ENCODE results near the gene S100A2. TPM values are rescaled to one million over a fixed set of nuclear protein-coding genes. Genes with fewer than 3 reads are reported as not detected.

Gene S100A2
- total RNA-seq, 1 experiment from 2014 or later, result 147 TPM

DNA sequence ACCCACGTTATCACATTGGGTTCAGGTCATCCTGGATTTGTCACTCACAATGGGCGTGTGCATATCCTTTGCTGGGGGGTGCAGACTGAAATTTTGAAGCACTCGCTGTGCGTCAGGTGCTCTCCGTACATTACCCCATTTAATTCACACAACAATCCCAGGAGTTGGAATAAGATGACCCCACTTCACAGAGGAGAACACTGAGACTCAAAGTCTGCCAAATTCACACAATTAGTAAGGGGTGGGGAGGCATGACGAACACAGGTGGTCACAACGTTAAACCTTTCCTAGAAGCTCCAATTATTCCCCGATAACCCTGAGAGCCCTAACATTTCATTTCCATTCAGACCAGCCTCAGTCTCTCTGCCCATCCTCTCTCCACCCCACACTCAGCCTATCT, 3.8 kb upstream of the S100A2 start:
- Histone ChIP-seq H3K4me2 (no peak overlapping the region), H3K4me3 (no peak overlapping the region), H3K36me3 (ENCODE audit: low read depth) (no peaks in the 10 kb centered on the region), H3K4me1 (replicated peaks; ENCODE audit: insufficient read depth) (peaks cover 59% of the 10 kb centered on the region), H3K27ac (no peak overlapping the region), H2AFZ (no peak overlapping the region), H3K79me2 (ENCODE audit: low read depth) (no peaks in the 10 kb centered on the region), H4K20me1 (ENCODE audit: insufficient read depth) (no peaks in the 10 kb centered on the region), H3K9me2 (ENCODE audit: insufficient read depth) (no peaks in the 10 kb centered on the region), H3K9me3 (ENCODE audit: insufficient read depth, low read depth) (no peaks in the 10 kb centered on the region), H3K27me3 (ENCODE audit: insufficient read depth, low read depth) (no peaks in the 10 kb centered on the region), H3F3A (ENCODE audit: insufficient read depth, low read depth) (peaks cover 46% of the 10 kb centered on the region)
- no peak for DNase-seq
- TF ChIP-seq EZH2 (IDR thresholded peaks at IDR 0.05; ENCODE audit: low read depth), result no peak
- TF ChIP-seq, protein P1, sequence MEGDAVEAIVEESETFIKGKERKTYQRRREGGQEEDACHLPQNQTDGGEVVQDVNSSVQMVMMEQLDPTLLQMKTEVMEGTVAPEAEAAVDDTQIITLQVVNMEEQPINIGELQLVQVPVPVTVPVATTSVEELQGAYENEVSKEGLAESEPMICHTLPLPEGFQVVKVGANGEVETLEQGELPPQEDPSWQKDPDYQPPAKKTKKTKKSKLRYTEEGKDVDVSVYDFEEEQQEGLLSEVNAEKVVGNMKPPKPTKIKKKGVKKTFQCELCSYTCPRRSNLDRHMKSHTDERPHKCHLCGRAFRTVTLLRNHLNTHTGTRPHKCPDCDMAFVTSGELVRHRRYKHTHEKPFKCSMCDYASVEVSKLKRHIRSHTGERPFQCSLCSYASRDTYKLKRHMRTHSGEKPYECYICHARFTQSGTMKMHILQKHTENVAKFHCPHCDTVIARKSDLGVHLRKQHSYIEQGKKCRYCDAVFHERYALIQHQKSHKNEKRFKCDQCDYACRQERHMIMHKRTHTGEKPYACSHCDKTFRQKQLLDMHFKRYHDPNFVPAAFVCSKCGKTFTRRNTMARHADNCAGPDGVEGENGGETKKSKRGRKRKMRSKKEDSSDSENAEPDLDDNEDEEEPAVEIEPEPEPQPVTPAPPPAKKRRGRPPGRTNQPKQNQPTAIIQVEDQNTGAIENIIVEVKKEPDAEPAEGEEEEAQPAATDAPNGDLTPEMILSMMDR (conservative IDR thresholded peaks at IDR 0.05), result no peak
- POLR2A ChIA-PET (ENCODE audit: unreplicated experiment), result no interaction called here
- intact Hi-C loops (cut with micrococcal nuclease; ENCODE audit: unreplicated experiment), result loop anchor here (2.0 to 10.0 kb wide), 4 partner anchors 217 to 613 kb away; partner anchors contain the start of genes CREB3L4, RAB13 and SLC39A1
- no TSS peak for BruUV-seq (replicated peaks)
- CTCF ChIA-PET, result interaction anchor here (2.9 kb wide), 1 partner anchor 58 kb away, joined by 10 read pairs; the partner anchor contains the start of gene S100A13

DNA sequence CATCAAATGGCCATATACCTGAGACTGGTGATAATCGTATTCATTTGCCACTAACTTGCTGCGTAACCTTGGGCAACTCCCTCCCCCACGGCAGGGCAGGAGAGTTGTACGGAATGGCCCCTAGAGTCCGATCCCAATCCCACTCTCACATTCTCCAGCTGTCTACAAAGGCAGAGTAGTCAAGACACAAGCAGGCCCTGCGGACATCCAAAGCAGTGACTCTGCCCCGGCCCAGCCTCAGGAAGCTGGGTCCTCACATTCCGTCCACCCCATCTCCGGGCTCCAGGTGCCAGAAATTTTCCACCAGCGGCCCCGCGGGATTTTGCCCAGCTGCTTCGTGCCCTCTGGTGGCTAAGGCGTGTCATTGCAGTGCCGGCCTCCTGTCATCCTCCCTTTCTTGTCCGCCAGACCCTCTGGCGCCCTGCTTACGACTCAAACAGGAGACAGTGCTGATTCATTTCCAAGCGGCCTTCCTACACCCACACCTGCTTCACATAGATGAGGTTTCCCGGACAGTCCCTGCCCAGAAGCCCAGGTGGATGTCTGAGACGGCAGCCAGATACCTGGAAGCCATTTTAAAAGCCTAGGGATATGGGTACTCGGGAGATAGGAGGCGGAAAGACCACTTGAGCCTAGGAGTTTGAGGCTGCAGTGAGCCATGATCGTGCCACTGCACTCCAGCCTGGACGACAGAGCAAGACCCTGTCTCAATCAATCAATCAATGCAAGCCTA, 2.9 kb upstream of the S100A2 start:
- peak overlapping the region; percentile 72 for H3K4me2 ChIP-seq
- H2AFZ ChIP-seq, result peak overlapping the region; percentile 76
- ChIA-PET CTCF (interaction anchor here (0.6 to 2.9 kb wide), 9 partner anchors 19 to 211 kb away, joined by 3 to 13 read pairs (median 10); partner anchors contain the start of genes S100A13, S100A5, S100A6 and S100A9), POLR2A (ENCODE audit: unreplicated experiment) (interaction anchor here (0.6 to 1.7 kb wide), 12 partner anchors 22 to 1403 kb away, joined by 3 to 12 read pairs (median 4); partner anchors contain the start of genes CHTOP, RPS27 and S100A6)
- H3F3A ChIP-seq (ENCODE audit: insufficient read depth, low read depth), result peaks cover 40% of the 10 kb centered on the region
- H3K27me3 ChIP-seq (ENCODE audit: insufficient read depth, low read depth), result no peaks in the 10 kb centered on the region
- H3K4me1 ChIP-seq (replicated peaks; ENCODE audit: insufficient read depth), result peaks cover 63% of the 10 kb centered on the region
- peak overlapping the region; percentile 97 for H3K27ac ChIP-seq
- peak; percentile 85 to 94 for DNase-seq
- no peaks in the 10 kb centered on the region for H3K36me3 ChIP-seq (ENCODE audit: low read depth)
- TF ChIP-seq, protein P1 (conservative IDR thresholded peaks at IDR 0.05), result peak; percentile 98
- no peak for TF ChIP-seq EZH2 (IDR thresholded peaks at IDR 0.05; ENCODE audit: low read depth)
- no peaks in the 10 kb centered on the region for H3K9me3 ChIP-seq (ENCODE audit: insufficient read depth, low read depth)
- intact Hi-C loops (cut with micrococcal nuclease; ENCODE audit: unreplicated experiment), result loop anchor here (1.0 to 10.0 kb wide), 11 partner anchors 35 to 614 kb away; partner anchors contain the start of genes CHTOP, CREB3L4, RAB13 and SLC39A1
- peak overlapping the region; percentile 29; the same call in 1 of the 2 replicates for H3K4me3 ChIP-seq
- no peaks in the 10 kb centered on the region for H3K79me2 ChIP-seq (ENCODE audit: low read depth)
- TSS peak; percentile 42 for BruUV-seq (replicated peaks)
- no peaks in the 10 kb centered on the region for H3K9me2 ChIP-seq (ENCODE audit: insufficient read depth)
- no peaks in the 10 kb centered on the region for H4K20me1 ChIP-seq (ENCODE audit: insufficient read depth)

DNA sequence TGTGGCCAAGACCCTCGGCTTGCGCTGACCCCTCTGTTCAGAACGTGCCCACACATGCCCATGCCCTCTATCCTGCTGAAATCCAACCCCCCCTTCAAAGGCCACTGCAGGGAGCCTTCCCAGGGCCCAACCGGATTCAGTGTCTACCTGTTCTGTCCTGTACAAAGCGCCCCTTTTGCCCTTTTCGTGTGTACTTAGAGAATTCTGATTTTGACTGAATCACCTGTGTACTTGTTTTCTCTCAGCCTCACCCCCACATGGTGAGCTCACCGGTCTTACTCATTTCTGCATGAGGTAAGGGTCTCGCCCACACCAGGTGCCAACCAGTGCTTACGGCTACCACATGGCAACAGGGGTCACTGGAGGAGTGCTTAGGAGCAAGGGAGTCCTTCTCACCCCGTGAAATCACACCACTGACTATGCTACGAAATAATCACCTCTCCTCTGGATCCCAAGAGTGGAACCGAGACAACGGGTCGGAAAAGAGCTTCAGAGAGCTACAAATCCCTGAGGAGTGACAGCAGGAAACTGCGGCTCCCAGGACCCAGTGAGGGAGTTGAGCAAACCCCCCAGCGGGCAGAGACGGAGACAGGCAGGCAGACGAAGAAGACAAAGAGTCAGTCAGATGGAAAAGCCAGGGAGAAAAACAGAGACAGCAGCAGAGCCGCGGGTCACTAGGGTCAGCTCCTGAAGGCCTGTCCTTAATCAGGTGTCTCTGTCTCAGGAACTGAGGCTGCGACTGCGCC, 2.1 kb upstream of the S100A2 start:
- intact Hi-C loops (cut with micrococcal nuclease; ENCODE audit: unreplicated experiment), result loop anchor here (1.0 to 10.0 kb wide), 12 partner anchors 19 to 615 kb away; partner anchors contain the start of genes CHTOP, CREB3L4, RAB13 and S100A3
- Histone ChIP-seq H3K79me2 (ENCODE audit: low read depth) (no peaks in the 10 kb centered on the region), H3K9me3 (ENCODE audit: insufficient read depth, low read depth) (no peaks in the 10 kb centered on the region), H3K9me2 (ENCODE audit: insufficient read depth) (no peaks in the 10 kb centered on the region), H3K36me3 (ENCODE audit: low read depth) (no peaks in the 10 kb centered on the region), H4K20me1 (ENCODE audit: insufficient read depth) (no peaks in the 10 kb centered on the region), H3K27me3 (ENCODE audit: insufficient read depth, low read depth) (no peaks in the 10 kb centered on the region), H3K4me3 (peak overlapping the region; percentile 29; the same call in 1 of the 2 replicates), H3F3A (ENCODE audit: insufficient read depth, low read depth) (peaks cover 33% of the 10 kb centered on the region), H3K4me1 (replicated peaks; ENCODE audit: insufficient read depth) (peaks cover 58% of the 10 kb centered on the region), H2AFZ (0 out of 2 replicates have a peak overlapping the region, but pooled peaks have one; percentile 45), H3K4me2 (peak overlapping the region; percentile 72), H3K27ac (peak overlapping the region; percentile 97)
- ChIA-PET CTCF (interaction anchor here (0.8 to 2.9 kb wide), 8 partner anchors 18 to 210 kb away, joined by 4 to 13 read pairs (median 10); partner anchors contain the start of genes S100A13, S100A5, S100A6 and S100A9), POLR2A (ENCODE audit: unreplicated experiment) (interaction anchor here (0.5 to 1.7 kb wide), 12 partner anchors 22 to 1404 kb away, joined by 3 to 12 read pairs (median 5); partner anchors contain the start of genes CHTOP and S100A6)
- BruUV-seq (replicated peaks), result no TSS peak
- peak; percentile 71 to 90 for DNase-seq
- TF ChIP-seq, protein P1 (conservative IDR thresholded peaks at IDR 0.05), result no peak
- no peak for TF ChIP-seq EZH2 (IDR thresholded peaks at IDR 0.05; ENCODE audit: low read depth)

Data from PC-9 (cell line).